SIG-M5 treated with dmso at 0.1 percent for 504 hours (cell line): ENCODE results near the gene CBFA2T3.

Experiments
- DNase-seq: peaks from one replicate; lab custom pipeline; 2025; ENCODE audit not compliant: unreplicated experiment; lab: John Stamatoyannopoulos, UW

CBFA2T3 gene

GRCh38 chr16:88844419-88845036 lies 132.5 kb downstream of the CBFA2T3 start:
- peak; percentile 3 for DNase-seq

GRCh38 chr16:88843256-88843655 lies 133.8 kb downstream of the CBFA2T3 start:
- no peak for DNase-seq

- no peak for DNase-seq
Measured at GRCh38 chr16:88842806-88843205, 134.2 kb downstream of the CBFA2T3 start.

GRCh38 chr16:88842308-88842756 lies 134.7 kb downstream of the CBFA2T3 start:
- DNase-seq: no peak

GRCh38 chr16:88841521-88842307 lies 135.3 kb downstream of the CBFA2T3 start:
- DNase-seq: no peak

GRCh38 chr16:88840600-88841215 lies 136.3 kb downstream of the CBFA2T3 start:
- DNase-seq: no peak

GRCh38 chr16:88839745-88840599 lies 137.0 kb downstream of the CBFA2T3 start:
- DNase-seq: peak; percentile 75

GRCh38 chr16:88839026-88839529 lies 137.9 kb downstream of the CBFA2T3 start:
- DNase-seq: no peak

- no peak for DNase-seq
Measured at GRCh38 chr16:88838566-88838965, 138.4 kb downstream of the CBFA2T3 start.

- DNase-seq: no peak
Measured at GRCh38 chr16:88837806-88838205, 139.2 kb downstream of the CBFA2T3 start.

- no peak for DNase-seq
Measured at GRCh38 chr16:88836791-88837190, 140.2 kb downstream of the CBFA2T3 start.

GRCh38 chr16:88835818-88836217 lies 141.2 kb downstream of the CBFA2T3 start:
- no peak for DNase-seq

- DNase-seq: no peak
Measured at GRCh38 chr16:88835383-88835782, 141.6 kb downstream of the CBFA2T3 start.

- no peak for DNase-seq
Measured at GRCh38 chr16:88834670-88835069, 142.3 kb downstream of the CBFA2T3 start.

GRCh38 chr16:88833086-88833485 lies 143.9 kb downstream of the CBFA2T3 start:
- DNase-seq: no peak

GRCh38 chr16:88831838-88832237 lies 145.2 kb downstream of the CBFA2T3 start:
- no peak for DNase-seq

- DNase-seq: no peak
Measured at GRCh38 chr16:88830783-88831182, 146.2 kb downstream of the CBFA2T3 start.

GRCh38 chr16:88830258-88830657 lies 146.7 kb downstream of the CBFA2T3 start:
- DNase-seq: no peak

GRCh38 chr16:88828711-88829110 lies 148.3 kb downstream of the CBFA2T3 start:
- DNase-seq: no peak

- DNase-seq: no peak
Measured at GRCh38 chr16:88827727-88828126, 149.3 kb downstream of the CBFA2T3 start.
